ENCODE data around the gene PSMG1.

GRCh38 chr21:39175154-39175553 lies 8.1 kb downstream of the PSMG1 start:
- TF ChIP-seq CTCF (IDR thresholded peaks at IDR 0.05) (peak in 3 of 4 experiments; percentile 12 to 48 (median 16)), EP300 (IDR thresholded peaks at IDR 0.05) (no peak)
